ENCODE results near the gene TNS1. TPM values are rescaled to one million over a fixed set of nuclear protein-coding genes. Genes with fewer than 3 reads are reported as not detected.

TNS1 gene
- total RNA-seq, 1 experiment from 2014 or later: 4.5 TPM

GRCh38 chr2:217812170-217812569 lies 190.6 kb downstream of the TNS1 start (continued):
- no peak for TF ChIP-seq STAT6 (CRISPR knock-in tag; conservative IDR thresholded peaks at IDR 0.05; ENCODE audit: low read depth)
- no peak for TF ChIP-seq RORB (CRISPR knock-in tag; IDR thresholded peaks at IDR 0.05)
- TF ChIP-seq ZNF317 (CRISPR knock-in tag; IDR thresholded peaks at IDR 0.05; ENCODE audit: borderline replicate concordance, low read depth): no peak
- no peak for TF ChIP-seq PREB (CRISPR knock-in tag; IDR thresholded peaks at IDR 0.05; ENCODE audit: borderline replicate concordance)
- TF ChIP-seq TEAD1 (CRISPR knock-in tag; IDR thresholded peaks at IDR 0.05): no peak
- TF ChIP-seq CREM (CRISPR knock-in tag; IDR thresholded peaks at IDR 0.05): no peak
- TF ChIP-seq CDX4 (CRISPR knock-in tag; IDR thresholded peaks at IDR 0.05; ENCODE audit: borderline replicate concordance): no peak
- TF ChIP-seq ZBTB21 (CRISPR knock-in tag; IDR thresholded peaks at IDR 0.05; ENCODE audit: borderline replicate concordance): no peak

- ATAC-seq: no peak
- H3K9me3 Mint-ChIP-seq: peaks cover 14% of the 10 kb centered on the region
- POLR2A ChIA-PET: no interaction called here
- no peaks in the 10 kb centered on the region for H3K4me1 Mint-ChIP-seq
- H3K27ac Mint-ChIP-seq: no peak overlapping the region
- CTCF ChIA-PET: interaction anchor here (1.2 kb wide), 1 partner anchor 24 kb away, joined by 3 read pairs; no protein-coding TSS in a partner anchor
- no peaks in the 10 kb centered on the region for H3K27me3 Mint-ChIP-seq (ENCODE audit: low read depth)
- no peak overlapping the region for H3K4me3 Mint-ChIP-seq
- DNase-seq (ENCODE audit: low spot score): no peak
- H3K36me3 Mint-ChIP-seq: peaks cover 8% of the 10 kb centered on the region
- TF ChIP-seq TCF7 (CRISPR knock-in tag; IDR thresholded peaks at IDR 0.05; ENCODE audit: low read depth) (no peak), PRRX2 (CRISPR knock-in tag; IDR thresholded peaks at IDR 0.05) (no peak), ATF6 (CRISPR knock-in tag; IDR thresholded peaks at IDR 0.05) (no peak), ARID4B (CRISPR knock-in tag; IDR thresholded peaks at IDR 0.05; ENCODE audit: borderline replicate concordance) (no peak), SP1 (CRISPR knock-in tag; conservative IDR thresholded peaks at IDR 0.05) (no peak), CDX4 (CRISPR knock-in tag; IDR thresholded peaks at IDR 0.05; ENCODE audit: borderline replicate concordance) (no peak), CREM (CRISPR knock-in tag; IDR thresholded peaks at IDR 0.05) (no peak), ZNF121 (CRISPR knock-in tag; IDR thresholded peaks at IDR 0.05) (no peak), TEAD4 (CRISPR knock-in tag; IDR thresholded peaks at IDR 0.05) (no peak), JAZF1 (CRISPR knock-in tag; IDR thresholded peaks at IDR 0.05) (no peak), SMAD4 (CRISPR knock-in tag; IDR thresholded peaks at IDR 0.05) (no peak), USF1 (CRISPR knock-in tag; IDR thresholded peaks at IDR 0.05) (no peak), SOX15 (CRISPR knock-in tag; IDR thresholded peaks at IDR 0.05) (no peak), RORB (CRISPR knock-in tag; IDR thresholded peaks at IDR 0.05) (no peak), NR3C1 (CRISPR knock-in tag; conservative IDR thresholded peaks at IDR 0.05; ENCODE audit: low read depth) (no peak), TP53 (CRISPR knock-in tag; IDR thresholded peaks at IDR 0.05) (no peak), NR1H2 (CRISPR knock-in tag; IDR thresholded peaks at IDR 0.05) (no peak), MAX (CRISPR knock-in tag; IDR thresholded peaks at IDR 0.05) (no peak), GRHL2 (CRISPR knock-in tag; IDR thresholded peaks at IDR 0.05; ENCODE audit: insufficient replicate concordance, severe bottlenecking) (no peak)
Measured at GRCh38 chr2:217810260-217810659, 192.5 kb downstream of the TNS1 start.

Measured in WTC11 (cell line).